Measurements from ENCODE around the gene LHB. TPM values are rescaled to one million over a fixed set of nuclear protein-coding genes. Genes with fewer than 3 reads are reported as not detected.

LHB gene
- total and polyA plus RNA-seq, 8 donors = 0.98 to 54.4 (median 5.0) TPM

GRCh38 chr19:48993175-48994034 lies 23.5 kb downstream of the LHB start, which contains the start of the genes GYS1 and RUVBL2:
Gene GYS1 (minus strand): TSS chr19:48993309. CDS start chr19:48993112, 197 bp downstream.
Gene RUVBL2 (plus strand): TSS chr19:48993887. CDS start chr19:48993912, 25 bp downstream.
- FAIRE-seq (peak; percentile 96), DNase-seq (peak; percentile 99 to 100 (median 99)), ATAC-seq (peak; percentile 91 to 96 (median 95))
- peaks cover 5 to 15% (median 6%) of the 10 kb centered on the region in 3 donors for H3K4me1 ChIP-seq
- H3K27ac ChIP-seq = peak within 1 kb of the TSS; percentile 62 to 93 (median 85)
- H3K4me3 ChIP-seq = peak within 1 kb of the TSS; percentile 53 to 80 (median 66)
- WGBS, 2 donors = 0% methylated on average over 56 of the region's 56 CpGs
- intact Hi-C loops (cut with DNase I) = no loop called here
- H3K9me3 ChIP-seq = no peaks in the 10 kb centered on the region
- H3K27me3 ChIP-seq = no peaks in the 10 kb centered on the region
- no peaks in the 10 kb centered on the region for H3K36me3 ChIP-seq
- TF ChIP-seq, protein P1, sequence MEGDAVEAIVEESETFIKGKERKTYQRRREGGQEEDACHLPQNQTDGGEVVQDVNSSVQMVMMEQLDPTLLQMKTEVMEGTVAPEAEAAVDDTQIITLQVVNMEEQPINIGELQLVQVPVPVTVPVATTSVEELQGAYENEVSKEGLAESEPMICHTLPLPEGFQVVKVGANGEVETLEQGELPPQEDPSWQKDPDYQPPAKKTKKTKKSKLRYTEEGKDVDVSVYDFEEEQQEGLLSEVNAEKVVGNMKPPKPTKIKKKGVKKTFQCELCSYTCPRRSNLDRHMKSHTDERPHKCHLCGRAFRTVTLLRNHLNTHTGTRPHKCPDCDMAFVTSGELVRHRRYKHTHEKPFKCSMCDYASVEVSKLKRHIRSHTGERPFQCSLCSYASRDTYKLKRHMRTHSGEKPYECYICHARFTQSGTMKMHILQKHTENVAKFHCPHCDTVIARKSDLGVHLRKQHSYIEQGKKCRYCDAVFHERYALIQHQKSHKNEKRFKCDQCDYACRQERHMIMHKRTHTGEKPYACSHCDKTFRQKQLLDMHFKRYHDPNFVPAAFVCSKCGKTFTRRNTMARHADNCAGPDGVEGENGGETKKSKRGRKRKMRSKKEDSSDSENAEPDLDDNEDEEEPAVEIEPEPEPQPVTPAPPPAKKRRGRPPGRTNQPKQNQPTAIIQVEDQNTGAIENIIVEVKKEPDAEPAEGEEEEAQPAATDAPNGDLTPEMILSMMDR (IDR thresholded peaks at IDR 0.05) = peak; percentile 93 to 99 (median 98)

GRCh38 chr19:48992581-48993174 lies 24.2 kb downstream of the LHB start:
- Histone ChIP-seq H3K4me3 (peak overlapping the region; percentile 53 to 80 (median 66)), H3K27ac (peak overlapping the region; percentile 62 to 93 (median 85)), H3K27me3 (no peaks in the 10 kb centered on the region), H3K9me3 (no peaks in the 10 kb centered on the region), H3K36me3 (no peaks in the 10 kb centered on the region), H3K4me1 (peaks cover 5 to 15% (median 6%) of the 10 kb centered on the region in 3 donors)
- 0% methylated on average over 20 of the region's 20 CpGs for WGBS, 2 donors
- intact Hi-C loops (cut with DNase I) = no loop called here
- FAIRE-seq (no peak), ATAC-seq (peak; percentile 1 to 8 (median 2)), DNase-seq (peak in 4 of 6 donors; percentile 28 to 72 (median 56))
- TF ChIP-seq, protein P1 (IDR thresholded peaks at IDR 0.05) = no peak

GRCh38 chr19:48991873-48992580 lies 24.9 kb downstream of the LHB start:
- Histone ChIP-seq H3K4me3 (peak overlapping the region; percentile 53 to 80 (median 66)), H3K36me3 (no peaks in the 10 kb centered on the region), H3K27me3 (no peaks in the 10 kb centered on the region), H3K9me3 (no peaks in the 10 kb centered on the region), H3K4me1 (peaks cover 5 to 15% (median 6%) of the 10 kb centered on the region in 3 donors), H3K27ac (peak overlapping the region in 2 of 4 donors; percentile 92 to 93)
- ATAC-seq = peak in 3 of 4 donors; percentile 21 to 40 (median 35)
- intact Hi-C loops (cut with DNase I) = no loop called here
- DNase-seq = peak in 2 of 6 donors; percentile 47 to 60
- TF ChIP-seq, protein P1 (IDR thresholded peaks at IDR 0.05) = no peak
- no peak for FAIRE-seq
- WGBS, 2 donors = 17 to 19% methylated on average over 8 of the region's 8 CpGs

- DNase-seq = peak in 1 of 6 donors; percentile 25
Measured at GRCh38 chr19:48991011-48991609, 25.8 kb downstream of the LHB start.

More at GRCh38 chr19:48991011-48991609, 25.8 kb downstream of the LHB start:
- FAIRE-seq (no peak), ATAC-seq (no peak)
- intact Hi-C loops (cut with DNase I) = no loop called here
- Histone ChIP-seq H3K9me3 (no peaks in the 10 kb centered on the region), H3K27me3 (no peaks in the 10 kb centered on the region), H3K27ac (no peak overlapping the region), H3K36me3 (no peaks in the 10 kb centered on the region), H3K4me3 (no peak overlapping the region), H3K4me1 (peaks cover 5 to 15% (median 6%) of the 10 kb centered on the region in 3 donors)
- 86% methylated on average over 22 of the region's 22 CpGs for WGBS, 2 donors
- TF ChIP-seq, protein P1 (IDR thresholded peaks at IDR 0.05) = no peak
